Upper lobe of left lung (tissue), 4 donors: Measurements from ENCODE around the gene NAT9.

Experiments
- EP300 ChIP-seq, 4 donors: sonication (generic); formaldehyde crosslinking; IDR thresholded peaks; one replicate each; pipeline ENCODE4 v1.5.1; 2017; ENCODE audit warnings: antibody characterized with exemption in 4 of 4, control low read depth in 2 of 4
- POLR2A ChIP-seq, 4 donors: fragments of 450-650 bp; IDR thresholded peaks; one replicate each; pipeline ENCODE4 v1.5.1; 2016 to 2017; ENCODE audit warnings: antibody characterized with exemption in 4 of 4, mild to moderate bottlenecking in 2 of 4
- POLR2AphosphoS5 ChIP-seq, 2 donors: sonication (generic); formaldehyde crosslinking; IDR thresholded peaks; one replicate each; pipeline ENCODE4 v1.5.1; 2017; ENCODE audit warnings: antibody characterized with exemption in 2 of 2
- TF ChIP-seq, protein P1 (sequence below), 6 experiments: fragments of 450-650 bp in 4 of 6; fragments of 200-600 bp in 2 of 6; sonication (generic) in 2 of 6; IDR thresholded peaks; one replicate each; pipeline ENCODE4 v1.5.1; 2016 to 2019; ENCODE audit warnings: antibody characterized with exemption in 6 of 6

- TF ChIP-seq EP300 (IDR thresholded peaks at IDR 0.05), result no peak
- TF ChIP-seq, protein P1, sequence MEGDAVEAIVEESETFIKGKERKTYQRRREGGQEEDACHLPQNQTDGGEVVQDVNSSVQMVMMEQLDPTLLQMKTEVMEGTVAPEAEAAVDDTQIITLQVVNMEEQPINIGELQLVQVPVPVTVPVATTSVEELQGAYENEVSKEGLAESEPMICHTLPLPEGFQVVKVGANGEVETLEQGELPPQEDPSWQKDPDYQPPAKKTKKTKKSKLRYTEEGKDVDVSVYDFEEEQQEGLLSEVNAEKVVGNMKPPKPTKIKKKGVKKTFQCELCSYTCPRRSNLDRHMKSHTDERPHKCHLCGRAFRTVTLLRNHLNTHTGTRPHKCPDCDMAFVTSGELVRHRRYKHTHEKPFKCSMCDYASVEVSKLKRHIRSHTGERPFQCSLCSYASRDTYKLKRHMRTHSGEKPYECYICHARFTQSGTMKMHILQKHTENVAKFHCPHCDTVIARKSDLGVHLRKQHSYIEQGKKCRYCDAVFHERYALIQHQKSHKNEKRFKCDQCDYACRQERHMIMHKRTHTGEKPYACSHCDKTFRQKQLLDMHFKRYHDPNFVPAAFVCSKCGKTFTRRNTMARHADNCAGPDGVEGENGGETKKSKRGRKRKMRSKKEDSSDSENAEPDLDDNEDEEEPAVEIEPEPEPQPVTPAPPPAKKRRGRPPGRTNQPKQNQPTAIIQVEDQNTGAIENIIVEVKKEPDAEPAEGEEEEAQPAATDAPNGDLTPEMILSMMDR (IDR thresholded peaks at IDR 0.05), result no peak
- no peak for TF ChIP-seq POLR2A (IDR thresholded peaks at IDR 0.05)
- no peak for TF ChIP-seq POLR2AphosphoS5 (IDR thresholded peaks at IDR 0.05)
Measured at GRCh38 chr17:74782571-74782970, 6.4 kb upstream of the NAT9 start.
